ENCODE data around the gene CCDC57. TPM values are rescaled to one million over a fixed set of nuclear protein-coding genes. Genes with fewer than 3 reads are reported as not detected.
"Not testable (repeated sequence)": the region's sequence is repeated elsewhere in the genome, so short reads cannot be mapped to it uniquely, and the experiment has no call there.

Gene CCDC57
- total RNA-seq, 1 experiment from 2014 or later: 69.9 TPM

- no peaks in the 10 kb centered on the region for H3K9me3 Mint-ChIP-seq (ENCODE audit: low read depth, unreplicated experiment)
- H3K4me1 Mint-ChIP-seq (ENCODE audit: low read depth, unreplicated experiment): peaks cover 39% of the 10 kb centered on the region
- intact Hi-C loops (cut with micrococcal nuclease; ENCODE audit: unreplicated experiment): no loop called here
- no peak for DNase-seq
- H3K27me3 Mint-ChIP-seq (ENCODE audit: unreplicated experiment): no peaks in the 10 kb centered on the region
- peak overlapping the region; percentile 63 for H3K4me3 Mint-ChIP-seq (ENCODE audit: low read depth, unreplicated experiment)
- peaks cover 52% of the 10 kb centered on the region for H3K36me3 Mint-ChIP-seq (ENCODE audit: insufficient read depth, unreplicated experiment)
- H3K27ac Mint-ChIP-seq (ENCODE audit: unreplicated experiment): peak overlapping the region; percentile 60
- no peak for TF ChIP-seq CTCF (IDR thresholded peaks at IDR 0.05; ENCODE audit: unreplicated experiment)
- CTCF ChIA-PET: no interaction called here
- no TSS peak for BruUV-seq (replicated peaks)
Observed at GRCh38 chr17:82214012-82214628, 1.5 kb upstream of the CCDC57 start.

- Mint-ChIP-seq H3K27me3 (ENCODE audit: unreplicated experiment) (no peaks in the 10 kb centered on the region), H3K9me3 (ENCODE audit: low read depth, unreplicated experiment) (no peaks in the 10 kb centered on the region), H3K36me3 (ENCODE audit: insufficient read depth, unreplicated experiment) (peaks cover 45% of the 10 kb centered on the region), H3K27ac (ENCODE audit: unreplicated experiment) (peak overlapping the region; percentile 60), H3K4me3 (ENCODE audit: low read depth, unreplicated experiment) (peak overlapping the region; percentile 63), H3K4me1 (ENCODE audit: low read depth, unreplicated experiment) (peaks cover 35% of the 10 kb centered on the region)
- BruUV-seq (replicated peaks): no TSS peak
- intact Hi-C loops (cut with micrococcal nuclease; ENCODE audit: unreplicated experiment): no loop called here
- no peak for TF ChIP-seq CTCF (IDR thresholded peaks at IDR 0.05; ENCODE audit: unreplicated experiment)
- CTCF ChIA-PET: no interaction called here
- DNase-seq: no peak
Observed at GRCh38 chr17:82213251-82214011, 789 bp upstream of the CCDC57 start.

GRCh38 chr17:82210655-82211054, 2.0 kb downstream of the CCDC57 start:
- H3K9me3 Mint-ChIP-seq (ENCODE audit: low read depth, unreplicated experiment); H3K27ac Mint-ChIP-seq (ENCODE audit: unreplicated experiment); BruUV-seq (replicated peaks); intact Hi-C loops (cut with micrococcal nuclease; ENCODE audit: unreplicated experiment); H3K27me3 Mint-ChIP-seq (ENCODE audit: unreplicated experiment); DNase-seq; H3K4me3 Mint-ChIP-seq (ENCODE audit: low read depth, unreplicated experiment): not testable (repeated sequence)
- CTCF ChIA-PET: interaction anchor here (0.6 kb wide), 1 partner anchor 716 kb away, joined by 3 read pairs; no protein-coding TSS in a partner anchor
- Mint-ChIP-seq H3K4me1 (ENCODE audit: low read depth, unreplicated experiment) (peaks cover 28% of the 10 kb centered on the region), H3K36me3 (ENCODE audit: insufficient read depth, unreplicated experiment) (peaks cover 38% of the 10 kb centered on the region)

GRCh38 chr17:82205720-82206508, 6.7 kb downstream of the CCDC57 start:
- Mint-ChIP-seq H3K4me1 (ENCODE audit: low read depth, unreplicated experiment) (peaks cover 31% of the 10 kb centered on the region), H3K4me3 (ENCODE audit: low read depth, unreplicated experiment) (peak overlapping the region; percentile 45), H3K27me3 (ENCODE audit: unreplicated experiment) (no peaks in the 10 kb centered on the region), H3K36me3 (ENCODE audit: insufficient read depth, unreplicated experiment) (peaks cover 39% of the 10 kb centered on the region), H3K9me3 (ENCODE audit: low read depth, unreplicated experiment) (no peaks in the 10 kb centered on the region), H3K27ac (ENCODE audit: unreplicated experiment) (peak overlapping the region; percentile 89)
- no TSS peak for BruUV-seq (replicated peaks)
- intact Hi-C loops (cut with micrococcal nuclease; ENCODE audit: unreplicated experiment): no loop called here
- peak; percentile 88 for TF ChIP-seq CTCF (IDR thresholded peaks at IDR 0.05; ENCODE audit: unreplicated experiment)
- DNase-seq: peak; percentile 85
- CTCF ChIA-PET: interaction anchor here (0.6 to 1.4 kb wide), 8 partner anchors 12 to 91 kb away, joined by 3 to 10 read pairs (median 4); no protein-coding TSS in a partner anchor

All from Calu3 (cell line).